Keratinocyte (primary cell): Measurements from ENCODE around the gene ODAD3. TPM values are rescaled to one million over a fixed set of nuclear protein-coding genes. Genes with fewer than 3 reads are reported as not detected.

Experiments used
- DNase-seq: peaks from one replicate; pipeline ENCODE4 v3.0.0-alpha.2; 2011; ENCODE audit warnings: low read depth, missing footprints, low spot score
- FAIRE-seq: peaks from 2 replicates; lab custom pipeline; 2011; peaks lifted over from hg19 to GRCh38; lab: Jason Lieb, UNC
- H2AFZ ChIP-seq: 2 replicates; pipeline ENCODE4 v1.6.0; 2012; ENCODE audit warnings: low read length, control low read depth, inconsistent platforms; ENCODE audit not compliant: control insufficient read depth
- H3K27ac ChIP-seq: 2 replicates; pipeline ENCODE4 v1.5.1; 2011; ENCODE audit warnings: low read length; ENCODE audit not compliant: control insufficient read depth, insufficient read depth
- H3K27me3 ChIP-seq: 3 replicates; pipeline ENCODE4 v1.6.0; 2011; ENCODE audit warnings: low read length; ENCODE audit not compliant: control insufficient read depth, insufficient read depth; ENCODE audit errors: extremely low read depth
- H3K36me3 ChIP-seq, 2 experiments: 2 replicates in 1 of 2; 3 replicates in 1 of 2; pipeline ENCODE4 v1.5.1; 2011; ENCODE audit warnings: low read length in 2 of 2, mild to moderate bottlenecking in 1 of 2; ENCODE audit not compliant: control insufficient read depth in 2 of 2, insufficient read depth in 2 of 2; ENCODE audit errors: extremely low read depth in 1 of 2
- H3K4me1 ChIP-seq: 3 replicates; pipeline ENCODE4 v1.5.1; 2011; ENCODE audit warnings: low read length; ENCODE audit not compliant: control insufficient read depth, insufficient read depth; ENCODE audit errors: extremely low read depth
- H3K4me2 ChIP-seq: 3 replicates; pipeline ENCODE4 v1.6.0; 2011; ENCODE audit warnings: low read depth, low read length; ENCODE audit not compliant: control insufficient read depth, insufficient read depth; ENCODE audit errors: extremely low read depth
- H3K4me3 ChIP-seq, 3 experiments: fragments of 200-600 bp in 1 of 3; sonication (generic) in 1 of 3; 2 replicates in 2 of 3; 3 replicates in 1 of 3; pipeline ENCODE4 v1.5.1; 2011 to 2016; ENCODE audit warnings: low read length in 3 of 3, mild to moderate bottlenecking in 3 of 3, control low read depth in 2 of 3, inconsistent platforms in 1 of 3, low read depth in 1 of 3, mixed read lengths in 1 of 3, mixed run types in 1 of 3, moderate library complexity in 1 of 3; ENCODE audit not compliant: control insufficient read depth in 2 of 3, insufficient read depth in 2 of 3; ENCODE audit errors: extremely low read depth in 1 of 3
- H3K79me2 ChIP-seq: 2 replicates; pipeline ENCODE4 v1.6.0; 2012; ENCODE audit warnings: low read length; ENCODE audit not compliant: control insufficient read depth, insufficient read depth
- H3K9ac ChIP-seq: 3 replicates; pipeline ENCODE4 v1.6.0; 2011; ENCODE audit warnings: low read length; ENCODE audit not compliant: control insufficient read depth, insufficient read depth; ENCODE audit errors: extremely low read depth
- H3K9me1 ChIP-seq: 3 replicates; pipeline ENCODE4 v1.6.0; 2011; ENCODE audit warnings: low read length; ENCODE audit not compliant: control insufficient read depth, insufficient read depth; ENCODE audit errors: extremely low read depth
- H3K9me3 ChIP-seq: 2 replicates; pipeline ENCODE4 v1.5.1; 2012; ENCODE audit warnings: low read depth, low read length; ENCODE audit not compliant: control insufficient read depth
- H4K20me1 ChIP-seq: 3 replicates; pipeline ENCODE4 v1.6.0; 2011; ENCODE audit warnings: low read length; ENCODE audit not compliant: control insufficient read depth, insufficient read depth; ENCODE audit errors: extremely low read depth
- EZH2 ChIP-seq: IDR thresholded peaks from one replicate; pipeline ENCODE4 v1.6.1; 2012; ENCODE audit warnings: inconsistent platforms, mild to moderate bottlenecking, low read length, moderate library complexity
- dilution Hi-C: fragments of 300-500 bp; cut with MboI; formaldehyde crosslinking; loops from one replicate; pipeline ENCODE4 v1.7.0; 2020; ENCODE audit warnings: low sequenced_read_pairs; ENCODE audit not compliant: extremely low pct_ligation_motif_present
- polyA plus RNA-seq, 5 experiments: library from polyadenylated mRNA; depleted of rRNA in 3 of 5; stranded (reverse) in 3 of 5; stranded (forward) in 1 of 5; unstranded in 1 of 5; fragments of >200 nt; gene quantifications; 1 replicate in 1 of 5; 2 replicates in 3 of 5; 3 replicates in 1 of 5; pipeline versions ENCODE4 v1.2.1 to v1.2.3, GENCODE V29; 2011 to 2012; ENCODE audit warnings: missing spikeins in 2 of 5, low read depth in 1 of 5, low replicate concordance in 1 of 5
- TF ChIP-seq, protein P1 (sequence below), 3 experiments: IDR thresholded peaks in 1 of 3; conservative IDR thresholded peaks in 1 of 3; optimal IDR thresholded peaks in 1 of 3; 2 replicates in 2 of 3; 3 replicates in 1 of 3; pipeline versions ENCODE3 to v1.5.1; 2011; ENCODE audit warnings: low read length in 3 of 3, mild to moderate bottlenecking in 3 of 3, moderate library complexity in 2 of 3, control low read depth in 1 of 3, inconsistent platforms in 1 of 3; ENCODE audit not compliant: insufficient read depth in 2 of 3; ENCODE audit errors: extremely low read depth in 1 of 3

The ODAD3 gene
- polyA plus RNA-seq, 1 donor (not counting 4 experiments of a cell fraction or from before 2014, with no cell fraction given), result 0.09 TPM

- FAIRE-seq (no peak), DNase-seq (no peak)
- Histone ChIP-seq H2AFZ (no peak overlapping the region), H3K4me3 (no peak overlapping the region), H3K9ac (no peak overlapping the region), H3K79me2 (peaks cover 10% of the 10 kb centered on the region), H3K27ac (no peak overlapping the region), H3K27me3 (no peaks in the 10 kb centered on the region), H3K36me3 (peaks cover 30 to 38% of the 10 kb centered on the region in 2 experiments), H3K4me2 (no peak overlapping the region), H3K4me1 (peaks cover 11% of the 10 kb centered on the region), H3K9me1 (no peaks in the 10 kb centered on the region), H4K20me1 (no peaks in the 10 kb centered on the region), H3K9me3 (no peaks in the 10 kb centered on the region)
- no peak for TF ChIP-seq EZH2
- TF ChIP-seq, protein P1, sequence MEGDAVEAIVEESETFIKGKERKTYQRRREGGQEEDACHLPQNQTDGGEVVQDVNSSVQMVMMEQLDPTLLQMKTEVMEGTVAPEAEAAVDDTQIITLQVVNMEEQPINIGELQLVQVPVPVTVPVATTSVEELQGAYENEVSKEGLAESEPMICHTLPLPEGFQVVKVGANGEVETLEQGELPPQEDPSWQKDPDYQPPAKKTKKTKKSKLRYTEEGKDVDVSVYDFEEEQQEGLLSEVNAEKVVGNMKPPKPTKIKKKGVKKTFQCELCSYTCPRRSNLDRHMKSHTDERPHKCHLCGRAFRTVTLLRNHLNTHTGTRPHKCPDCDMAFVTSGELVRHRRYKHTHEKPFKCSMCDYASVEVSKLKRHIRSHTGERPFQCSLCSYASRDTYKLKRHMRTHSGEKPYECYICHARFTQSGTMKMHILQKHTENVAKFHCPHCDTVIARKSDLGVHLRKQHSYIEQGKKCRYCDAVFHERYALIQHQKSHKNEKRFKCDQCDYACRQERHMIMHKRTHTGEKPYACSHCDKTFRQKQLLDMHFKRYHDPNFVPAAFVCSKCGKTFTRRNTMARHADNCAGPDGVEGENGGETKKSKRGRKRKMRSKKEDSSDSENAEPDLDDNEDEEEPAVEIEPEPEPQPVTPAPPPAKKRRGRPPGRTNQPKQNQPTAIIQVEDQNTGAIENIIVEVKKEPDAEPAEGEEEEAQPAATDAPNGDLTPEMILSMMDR (optimal IDR thresholded peaks at IDR 0.05 in 1 of 3, IDR thresholded peaks at IDR 0.05 in 1 of 3, conservative IDR thresholded peaks at IDR 0.05 in 1 of 3; ENCODE audit: extremely low read depth in 1 of 3, insufficient read depth in 2 of 3, low read length in 3 of 3), result no peak
- dilution Hi-C loops, result no loop called here
These were observed 10.2 kb upstream of the ODAD3 start for GRCh38 chr19:11445141-11445540.

- H3K9me3 ChIP-seq, result no peaks in the 10 kb centered on the region
- peak overlapping the region; percentile 63 for H3K4me2 ChIP-seq
- H3K79me2 ChIP-seq, result peaks cover 10% of the 10 kb centered on the region
- H3K27ac ChIP-seq, result peak overlapping the region; percentile 38
- peak overlapping the region; percentile 20 for H3K9ac ChIP-seq
- no peak overlapping the region for H2AFZ ChIP-seq
- peak overlapping the region in 1 of 3 experiments; percentile 5 for H3K4me3 ChIP-seq
- no peak for TF ChIP-seq EZH2
- TF ChIP-seq, protein P1 (optimal IDR thresholded peaks at IDR 0.05 in 1 of 3, IDR thresholded peaks at IDR 0.05 in 1 of 3, conservative IDR thresholded peaks at IDR 0.05 in 1 of 3; ENCODE audit: extremely low read depth in 1 of 3, insufficient read depth in 2 of 3, low read length in 3 of 3), result no peak
- dilution Hi-C loops, result no loop called here
- peak; percentile 86 for FAIRE-seq
- H3K4me1 ChIP-seq, result peaks cover 11% of the 10 kb centered on the region
- H3K36me3 ChIP-seq, result peaks cover 26 to 36% of the 10 kb centered on the region in 2 experiments
- H3K27me3 ChIP-seq, result no peaks in the 10 kb centered on the region
- H3K9me1 ChIP-seq, result no peaks in the 10 kb centered on the region
- no peak for DNase-seq
- H4K20me1 ChIP-seq, result no peaks in the 10 kb centered on the region
These were observed 9.1 kb upstream of the ODAD3 start for GRCh38 chr19:11444059-11444458.
